Inferior parietal cortex (tissue), 1 donor: ENCODE measurements around the gene OR5A1.
"Not testable (repeated sequence)": the region's sequence is repeated elsewhere in the genome, so short reads cannot be mapped to it uniquely, and the experiment has no call there.

Source experiments
- DNase-seq: peaks from one replicate; pipeline ENCODE4 v3.0.0-alpha.2; 2016; ENCODE audit errors: extremely low spot score

OR5A1 gene

DNA sequence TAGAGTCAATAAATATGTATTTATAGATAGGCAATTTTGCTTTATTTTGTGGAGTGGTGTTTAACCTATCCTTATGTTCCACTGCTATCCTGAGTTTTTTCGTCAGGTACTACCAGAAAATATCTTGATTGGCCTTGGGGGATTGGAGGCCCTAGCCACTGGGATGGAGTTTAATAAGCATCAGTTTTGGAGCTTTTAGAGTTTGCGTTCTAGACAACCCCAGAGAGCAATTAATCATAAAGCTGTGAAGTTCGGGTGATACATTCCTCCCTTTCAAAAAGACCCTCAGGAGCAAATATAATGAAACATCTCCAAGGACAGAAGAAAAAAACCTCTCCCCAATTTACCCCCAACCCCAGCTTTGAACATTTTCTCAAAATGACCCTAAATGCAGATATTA lies at the start of gene OR5A1:
OR5A1 (plus strand) TSS at position 301 of the 400 bp plus-strand sequence. CDS start 6,700 bp downstream, outside the sequence.
- DNase-seq: no peak

- DNase-seq: no peak
Observed at GRCh38 chr11:59394186-59394585, 42.1 kb upstream of the OR5A1 start.

- DNase-seq: no peak
Observed at GRCh38 chr11:59400461-59401261, 35.6 kb upstream of the OR5A1 start.

- DNase-seq: no peak
Observed at GRCh38 chr11:59401262-59401552, 35.1 kb upstream of the OR5A1 start.

- no peak for DNase-seq
Observed at GRCh38 chr11:59403546-59403945, 32.7 kb upstream of the OR5A1 start.

GRCh38 chr11:59413646-59414045 lies 22.6 kb upstream of the OR5A1 start:
- no peak for DNase-seq

- no peak for DNase-seq
Observed at GRCh38 chr11:59415111-59415510, 21.2 kb upstream of the OR5A1 start.

GRCh38 chr11:59416613-59417012 lies 19.7 kb upstream of the OR5A1 start:
- peak; percentile 33 for DNase-seq

- no peak for DNase-seq
Observed at GRCh38 chr11:59417023-59417422, 19.2 kb upstream of the OR5A1 start.

DNA sequence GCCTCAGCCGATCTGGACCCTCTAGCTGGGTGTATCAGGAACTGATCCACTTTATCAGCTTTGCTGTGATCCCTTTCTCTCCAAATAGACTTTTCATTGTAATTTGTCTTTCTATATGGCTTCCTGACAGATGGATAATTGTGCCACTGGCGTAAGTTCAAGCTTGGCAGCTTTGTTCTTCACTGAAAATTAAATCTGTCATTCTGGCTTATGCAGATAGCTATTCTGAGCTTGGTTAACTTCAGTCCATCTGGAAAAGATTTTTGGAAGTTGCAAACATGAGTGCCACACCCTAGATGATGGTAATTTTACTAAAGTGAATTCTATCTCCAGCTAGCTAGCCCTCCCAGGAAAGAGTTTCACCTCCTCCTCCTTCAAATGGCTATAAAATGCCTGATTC lies 18.1 kb upstream of the OR5A1 start:
- peak; percentile 44 for DNase-seq

GRCh38 chr11:59423835-59424234 lies 12.4 kb upstream of the OR5A1 start:
- DNase-seq: no peak

- DNase-seq: no peak
Observed at GRCh38 chr11:59425131-59425530, 11.1 kb upstream of the OR5A1 start.

GRCh38 chr11:59426361-59427067 lies 9.8 kb upstream of the OR5A1 start, which contains the start of gene OR5A2:
Gene OR5A2, minus strand, starts transcription at chr11:59426413. Its CDS starts 3,460 bp downstream, at chr11:59422953.
- no peak for DNase-seq

DNA sequence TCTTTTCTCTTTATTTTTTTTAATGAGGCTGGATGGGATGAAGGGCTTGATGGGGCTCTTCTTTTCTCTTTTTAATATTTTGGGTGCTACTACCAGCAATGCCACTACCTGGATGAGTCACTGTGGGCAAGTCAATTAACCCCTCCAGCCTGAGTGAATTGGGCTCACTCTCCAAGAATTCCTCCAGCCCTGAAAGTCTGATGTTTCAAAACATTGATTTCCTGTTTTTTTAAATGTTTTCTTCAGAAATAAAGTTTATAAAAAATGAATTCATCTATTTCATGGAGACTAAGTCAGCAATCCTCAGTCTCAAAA lies 9.2 kb upstream of the OR5A1 start:
- no peak for DNase-seq

DNA sequence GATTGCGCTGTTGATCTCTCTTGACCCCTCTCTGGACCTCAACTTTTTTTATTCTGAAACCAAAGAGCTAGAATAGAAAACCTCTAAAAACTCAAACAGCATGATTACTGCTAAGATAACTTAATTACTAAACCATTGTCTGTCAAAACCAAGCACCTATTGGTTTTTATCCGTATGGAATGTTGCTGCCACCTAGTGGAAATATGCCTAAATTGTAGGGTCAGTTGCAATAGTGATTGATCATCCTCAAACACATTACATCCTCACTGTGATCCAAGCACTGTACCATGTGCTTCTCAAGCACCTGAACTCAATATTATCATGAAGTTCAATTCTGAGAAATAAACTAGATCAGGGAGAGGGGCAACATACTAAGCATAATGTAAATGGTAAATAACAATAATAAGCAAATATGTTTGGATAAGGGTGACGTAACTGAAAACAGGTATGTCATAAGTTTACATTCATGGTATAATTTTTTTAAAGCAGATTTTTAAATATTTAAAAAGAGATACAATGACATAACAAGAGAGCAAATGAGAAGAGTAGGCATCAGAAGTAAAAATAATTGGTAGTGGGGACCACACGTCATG lies 6.2 kb upstream of the OR5A1 start:
- peak; percentile 69 for DNase-seq

- DNase-seq: no peak
Observed at GRCh38 chr11:59437770-59438169, 1.5 kb downstream of the OR5A1 start.

GRCh38 chr11:59445624-59446023 lies 9.4 kb downstream of the OR5A1 start:
- not testable (repeated sequence) for DNase-seq

DNA sequence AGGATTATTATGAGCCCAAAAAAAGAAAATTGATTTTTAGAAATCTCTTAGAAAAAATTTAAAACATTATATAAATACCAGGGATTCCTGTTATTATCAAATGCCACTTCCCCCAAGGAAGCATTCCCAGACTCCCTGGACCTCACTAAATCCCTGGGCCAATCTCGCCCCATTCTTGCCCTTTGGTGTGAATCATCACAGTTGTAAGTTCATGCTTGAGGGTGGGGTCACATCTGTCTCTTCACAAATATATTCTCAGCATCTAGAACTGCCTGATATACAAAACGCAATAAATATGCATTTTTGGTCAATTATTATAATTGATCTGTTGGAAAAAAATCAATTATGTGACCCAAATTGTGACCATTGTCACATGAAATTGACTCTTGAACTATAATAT lies 12.2 kb downstream of the OR5A1 start:
- DNase-seq: no peak

DNA sequence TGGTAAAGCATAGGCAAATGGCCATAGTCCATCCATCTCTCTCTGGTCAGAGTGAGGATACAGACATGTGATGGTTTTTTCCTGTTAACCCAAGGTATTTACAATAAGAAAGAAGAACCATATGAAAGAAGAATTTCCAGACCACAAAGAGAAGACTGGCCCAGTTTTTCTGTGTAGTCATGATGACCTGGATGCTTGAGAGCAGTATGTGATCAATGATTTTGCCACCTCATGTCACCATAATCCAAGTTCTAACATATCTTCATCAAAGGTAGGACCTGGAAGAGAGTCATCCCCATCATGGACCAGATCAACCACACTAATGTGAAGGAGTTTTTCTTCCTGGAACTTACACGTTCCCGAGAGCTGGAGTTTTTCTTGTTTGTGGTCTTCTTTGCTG lies 20.4 kb downstream of the OR5A1 start, which contains the start of gene OR4D6:
OR4D6 (plus strand) TSS at position 301 of the 400 bp plus-strand sequence; CDS start at position 301, 0 bp downstream.
- no peak for DNase-seq

DNA sequence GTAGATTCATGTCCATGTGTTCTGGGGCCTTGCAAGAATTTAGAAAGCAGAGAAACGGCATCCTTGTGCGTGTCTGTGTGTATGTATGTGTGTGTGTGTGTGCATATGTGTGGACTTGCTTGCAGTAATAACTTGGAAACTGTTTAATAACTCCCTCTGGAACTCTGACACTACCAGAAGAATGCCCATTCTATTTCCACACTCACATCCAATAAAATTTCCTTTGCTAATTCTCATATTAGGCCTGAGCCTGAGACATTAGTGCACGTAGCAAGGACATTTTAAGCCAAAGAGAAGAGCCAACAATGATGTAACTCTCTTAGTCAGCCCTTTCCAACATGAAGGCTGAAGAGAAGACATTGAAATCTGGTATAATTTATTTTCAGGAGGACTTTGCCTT lies 23.6 kb downstream of the OR5A1 start:
- no peak for DNase-seq

GRCh38 chr11:59463190-59463641 lies 26.9 kb downstream of the OR5A1 start:
- DNase-seq: no peak

DNA sequence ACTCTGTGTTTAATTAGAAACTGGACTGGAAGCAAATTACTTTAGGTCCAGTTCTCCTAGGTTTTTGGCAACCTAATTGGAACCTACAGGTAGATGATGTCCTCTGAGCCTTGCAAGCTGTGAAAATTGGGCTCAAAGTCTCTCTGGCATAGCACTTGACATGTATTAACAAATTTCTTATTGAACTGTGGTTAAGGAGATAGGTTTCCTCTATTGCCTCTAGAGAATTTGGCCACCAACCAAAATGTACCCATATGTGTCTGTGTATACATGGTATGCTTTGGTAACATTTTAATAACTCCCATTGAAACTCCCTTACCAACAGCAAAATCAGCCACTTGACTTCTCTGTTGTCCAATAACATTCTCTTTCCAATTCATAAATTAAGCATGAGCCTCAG lies 36.7 kb downstream of the OR5A1 start, which contains the start of gene OR4D10:
OR4D10 (plus strand) TSS at position 301 of the 400 bp plus-strand sequence. CDS start 4,115 bp downstream, outside the sequence.
- no peak for DNase-seq

- DNase-seq: no peak
Observed at GRCh38 chr11:59475176-59475575, 38.9 kb downstream of the OR5A1 start.
